ENCODE data around the gene RAP1GAP2.
"Not testable (repeated sequence)": the region's sequence is repeated elsewhere in the genome, so short reads cannot be mapped to it uniquely, and the experiment has no call there.

Gene RAP1GAP2

GRCh38 chr17:2889256-2889655 lies 93.0 kb downstream of the RAP1GAP2 start:
- no peak for DNase-seq

GRCh38 chr17:2890778-2891177 lies 94.5 kb downstream of the RAP1GAP2 start:
- not testable (repeated sequence) for DNase-seq

DNA sequence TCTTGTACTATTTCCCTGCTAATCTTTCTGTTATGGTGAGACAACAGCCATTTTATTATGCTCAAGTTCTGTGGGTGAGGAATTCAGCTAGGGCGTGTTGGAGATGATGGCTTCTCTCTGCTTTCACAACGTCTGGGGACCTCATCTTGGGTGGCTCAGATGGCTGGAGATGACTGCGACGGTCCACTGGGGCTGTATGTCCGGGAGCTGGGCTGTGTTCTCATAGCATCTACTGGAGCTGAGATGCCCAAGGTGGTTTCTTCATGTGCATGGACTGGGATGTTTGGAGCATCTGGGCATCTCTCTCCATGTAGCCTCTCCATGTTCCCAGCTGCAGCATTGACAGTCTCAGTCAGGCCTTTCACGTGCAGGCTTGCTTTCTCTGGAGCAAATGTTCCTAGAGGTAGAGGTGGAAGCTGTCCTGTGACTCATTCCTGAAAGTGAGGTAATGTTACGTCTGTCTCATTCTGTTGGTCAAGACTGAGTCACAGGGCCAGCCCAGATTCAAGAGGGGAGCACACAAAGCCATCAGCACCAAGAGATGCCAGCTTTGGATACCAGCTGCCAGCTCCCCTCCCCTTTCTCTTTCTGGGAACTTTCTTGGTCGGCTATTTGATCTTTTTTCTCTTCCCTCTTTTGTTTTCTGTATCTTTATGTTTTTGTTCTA lies 96.2 kb downstream of the RAP1GAP2 start:
- DNase-seq, result no peak

GRCh38 chr17:2893422-2893914 lies 97.2 kb downstream of the RAP1GAP2 start:
- DNase-seq, result no peak

DNA sequence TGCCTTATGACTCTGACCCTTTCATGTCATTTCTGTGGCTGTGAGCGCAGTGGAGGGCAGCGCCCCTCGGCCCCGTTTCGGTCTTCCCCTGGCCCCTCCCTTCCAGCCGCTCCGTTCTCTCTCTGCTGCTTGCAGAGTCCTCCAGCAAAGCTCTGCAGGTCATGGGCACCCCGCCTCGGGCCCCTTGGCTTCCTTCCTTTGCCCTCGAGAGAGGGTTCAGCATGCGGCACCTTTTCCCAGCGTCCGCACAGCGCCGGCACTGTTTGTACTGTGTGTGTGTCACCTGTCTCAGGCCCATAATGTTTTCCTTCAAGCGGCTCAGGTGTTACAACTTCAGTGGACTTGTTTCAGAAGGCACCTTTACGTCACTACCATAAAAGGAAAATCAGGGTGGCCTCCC lies 98.5 kb downstream of the RAP1GAP2 start:
- DNase-seq, result no peak

DNA sequence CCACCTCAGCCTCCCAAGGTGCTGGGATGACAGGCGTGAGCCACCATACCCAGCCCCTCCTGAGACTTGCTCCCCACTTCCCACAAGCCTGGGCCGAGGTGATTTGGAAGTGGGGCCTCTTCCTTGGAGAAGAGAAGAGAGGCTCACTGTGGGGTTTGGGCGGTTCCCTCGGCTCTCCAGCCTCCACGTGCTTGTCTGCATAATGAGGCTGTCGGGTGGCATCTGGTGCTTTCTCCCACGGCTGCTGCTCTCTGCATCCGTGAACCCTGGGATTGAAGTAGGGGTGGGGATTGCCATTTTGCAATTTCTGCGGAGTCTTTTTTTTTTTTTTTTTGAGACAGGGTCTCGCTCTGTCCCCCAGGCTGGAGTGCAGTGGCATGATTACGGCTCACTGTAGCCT lies 101.4 kb downstream of the RAP1GAP2 start:
- DNase-seq, result no peak

DNA sequence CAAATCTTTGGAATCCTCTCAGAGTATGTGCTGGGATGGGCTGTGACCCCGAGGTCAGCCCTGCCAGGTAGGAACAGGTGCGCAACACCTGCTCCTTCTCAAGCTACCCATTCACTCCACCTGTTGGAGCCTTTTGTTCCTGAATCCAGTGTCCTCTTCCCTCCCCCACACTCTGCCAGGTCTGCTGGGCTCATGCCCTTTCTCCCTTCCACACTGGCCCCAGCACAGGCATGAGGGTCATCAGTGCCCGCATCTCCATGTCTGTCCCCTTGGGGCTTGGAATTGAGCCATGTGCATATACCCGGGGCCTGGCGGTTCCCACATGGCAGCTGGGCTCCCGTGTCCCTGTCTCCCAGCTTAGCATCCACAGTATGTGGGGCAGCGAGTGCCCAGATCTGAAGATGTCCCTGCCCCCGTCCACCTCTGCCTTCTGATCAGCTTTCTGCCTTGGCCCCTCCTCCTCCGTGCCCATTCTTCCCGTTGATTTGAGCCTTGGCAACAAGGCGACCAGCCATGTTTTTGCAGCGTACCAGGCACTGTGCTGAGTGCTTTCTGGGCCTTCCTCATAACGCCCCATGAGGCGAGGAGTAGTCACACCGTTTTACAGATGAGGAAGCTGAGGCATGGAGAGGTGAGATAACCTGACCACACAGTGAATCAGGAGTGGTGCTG lies 102.2 kb downstream of the RAP1GAP2 start:
- DNase-seq, result no peak

DNA sequence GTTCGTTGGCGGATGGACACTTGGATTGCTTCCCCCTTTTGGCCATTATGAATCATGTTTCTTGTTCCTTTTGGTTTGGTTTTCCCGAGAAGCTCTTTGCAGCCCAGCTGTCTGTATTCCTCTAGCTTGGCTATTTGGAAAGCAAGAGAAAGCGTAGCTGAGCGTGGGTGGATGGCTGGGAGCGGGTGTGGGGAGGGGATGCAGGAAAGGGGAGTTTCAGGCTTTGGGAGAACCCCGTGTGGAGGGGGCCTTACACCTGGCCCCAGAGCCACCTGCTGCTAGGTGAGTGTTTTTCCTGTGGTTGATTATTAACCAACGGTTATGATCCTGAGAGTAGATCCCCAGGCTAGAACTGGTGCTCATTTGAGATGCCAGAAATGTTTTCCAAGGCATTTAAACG lies 103.7 kb downstream of the RAP1GAP2 start:
- no peak for DNase-seq

GRCh38 chr17:2900842-2901241 lies 104.6 kb downstream of the RAP1GAP2 start:
- no peak for DNase-seq

- DNase-seq, result no peak
Observed at GRCh38 chr17:2901582-2901981, 105.3 kb downstream of the RAP1GAP2 start.

GRCh38 chr17:2902546-2902945 lies 106.3 kb downstream of the RAP1GAP2 start:
- DNase-seq, result no peak

GRCh38 chr17:2903193-2903974 lies 107.1 kb downstream of the RAP1GAP2 start:
- DNase-seq, result no peak

GRCh38 chr17:2904135-2904534 lies 107.9 kb downstream of the RAP1GAP2 start:
- DNase-seq, result no peak

DNA sequence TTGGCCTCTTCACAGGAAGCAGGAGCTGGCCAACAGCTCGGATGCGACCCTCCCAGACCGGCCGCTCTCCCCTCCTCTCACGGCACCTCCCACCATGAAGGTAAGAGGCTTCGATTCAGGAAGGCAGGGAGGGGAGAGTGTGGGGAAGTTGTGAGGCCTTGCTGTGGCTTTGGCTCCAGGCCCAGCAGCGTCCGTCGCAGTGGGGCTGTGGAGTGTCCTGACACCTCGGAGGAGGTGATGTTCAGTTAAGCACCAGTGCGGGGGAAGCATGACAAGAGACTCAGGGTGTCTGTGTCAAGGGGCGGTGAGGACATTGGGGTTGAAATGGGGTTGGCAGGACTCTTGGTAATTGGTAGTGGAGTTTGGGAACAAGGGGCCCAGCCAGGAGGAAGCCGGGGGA lies 109.0 kb downstream of the RAP1GAP2 start:
- DNase-seq, result no peak

DNA sequence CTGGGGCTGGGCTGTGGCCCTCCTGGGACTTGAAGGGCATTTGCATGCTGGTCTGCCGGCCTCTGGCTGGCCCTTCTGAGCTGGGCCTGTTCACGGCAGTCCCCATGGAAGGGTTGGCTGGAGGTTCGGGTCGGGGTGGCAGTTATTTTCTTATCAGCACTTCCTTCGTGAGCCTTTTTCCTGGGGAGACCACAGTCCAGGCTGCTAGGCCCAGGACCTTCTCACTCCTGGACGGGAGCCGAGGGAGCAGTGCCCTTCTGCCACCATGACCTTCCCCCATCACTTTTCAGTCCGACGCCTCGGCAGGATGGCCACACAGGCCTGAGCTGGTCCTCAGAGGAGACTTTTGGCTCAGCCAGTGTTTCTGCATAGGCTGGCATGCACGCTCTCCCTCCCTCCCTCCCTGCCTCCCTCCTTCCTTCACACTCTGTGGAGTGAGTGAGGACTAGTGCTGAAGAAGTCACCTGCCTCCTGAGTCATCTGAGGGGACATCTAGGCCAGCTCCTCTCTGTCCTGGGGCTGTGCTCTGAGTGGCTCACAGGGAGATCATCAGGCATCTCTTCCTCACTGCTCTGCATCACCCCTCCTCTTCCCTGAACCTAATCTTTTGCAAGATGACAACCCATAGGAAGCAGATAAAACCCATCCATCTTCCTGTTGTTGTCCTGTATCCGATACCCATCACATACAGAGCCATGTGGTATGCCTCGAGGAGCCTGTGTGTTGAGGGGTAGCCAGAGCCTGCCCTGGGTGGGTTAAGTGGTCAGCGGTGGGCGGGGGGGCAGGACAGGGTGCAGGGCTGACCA lies 109.7 kb downstream of the RAP1GAP2 start:
- no peak for DNase-seq

- DNase-seq, result no peak
Observed at GRCh38 chr17:2906901-2907300, 110.7 kb downstream of the RAP1GAP2 start.

DNA sequence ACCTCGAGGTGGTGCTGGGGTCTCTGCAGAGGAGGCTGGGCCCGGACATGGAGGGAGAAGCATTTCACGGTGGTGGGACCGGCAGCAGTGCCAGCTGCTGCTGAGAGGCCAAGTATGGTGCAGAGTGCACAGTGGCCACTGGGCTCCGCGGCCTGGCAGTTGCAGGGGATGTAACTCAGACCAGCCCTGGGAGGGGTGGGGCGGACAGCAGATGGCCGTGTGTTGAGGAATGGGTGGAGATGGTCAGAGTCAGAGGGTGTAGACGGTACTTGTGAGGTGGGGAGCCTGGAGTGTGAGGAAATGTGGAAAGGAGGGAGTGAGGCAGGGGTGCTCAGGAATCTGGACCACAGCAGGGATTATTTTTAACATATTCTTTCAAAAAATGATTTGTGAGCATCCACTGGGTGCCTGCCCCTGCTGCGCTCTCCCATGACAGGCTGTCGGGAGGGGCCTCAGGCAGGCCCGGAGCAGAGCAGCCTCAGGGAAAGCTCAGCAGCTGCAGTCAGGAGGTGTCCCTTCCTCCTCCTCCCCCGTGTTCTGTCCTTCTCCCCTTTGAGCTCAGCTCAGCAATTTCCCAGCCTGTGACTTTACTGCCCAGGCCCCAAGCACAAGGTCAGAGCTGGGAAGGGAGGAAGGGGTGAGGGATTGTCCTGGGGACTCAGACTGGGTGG lies 113.1 kb downstream of the RAP1GAP2 start:
- DNase-seq, result no peak

- DNase-seq, result no peak
Observed at GRCh38 chr17:2909846-2910234, 113.6 kb downstream of the RAP1GAP2 start.

DNA sequence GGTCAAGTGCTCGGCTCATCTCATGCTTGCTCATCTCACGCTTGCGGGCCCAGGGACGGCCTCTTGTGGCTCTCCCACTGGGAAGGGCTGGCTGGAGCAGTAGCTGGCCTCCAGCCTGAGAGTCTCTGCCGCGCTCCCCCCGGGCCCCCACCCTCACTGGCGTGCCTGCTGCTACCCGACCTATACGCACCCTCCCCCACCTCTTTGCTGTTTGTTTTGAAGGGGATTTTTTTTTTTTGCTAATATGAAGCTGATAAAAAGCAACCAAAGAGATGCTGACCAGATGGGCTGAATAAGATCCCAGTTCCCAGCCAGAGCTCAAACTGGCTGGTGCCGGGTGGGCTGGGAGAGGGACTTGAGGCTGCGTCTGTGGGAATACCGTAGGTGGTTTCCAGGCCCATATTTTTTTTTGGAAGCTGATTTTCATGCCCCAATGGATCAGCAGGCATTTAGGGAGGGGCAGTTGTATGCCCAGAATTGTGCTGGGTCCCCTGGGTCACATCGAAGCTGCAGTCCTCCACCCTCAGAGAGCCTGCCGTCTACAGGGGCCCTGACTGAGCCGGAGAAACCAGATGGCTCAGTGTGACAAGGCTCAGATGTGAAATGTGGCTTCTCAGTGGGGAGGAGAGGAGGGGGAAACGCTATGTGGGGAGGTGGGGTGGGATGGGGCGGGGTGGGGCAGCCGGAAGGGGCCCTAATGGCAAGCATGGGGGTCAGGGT lies 115.0 kb downstream of the RAP1GAP2 start:
- DNase-seq, result no peak

- DNase-seq, result no peak
Observed at GRCh38 chr17:2911755-2912111, 115.5 kb downstream of the RAP1GAP2 start.

DNA sequence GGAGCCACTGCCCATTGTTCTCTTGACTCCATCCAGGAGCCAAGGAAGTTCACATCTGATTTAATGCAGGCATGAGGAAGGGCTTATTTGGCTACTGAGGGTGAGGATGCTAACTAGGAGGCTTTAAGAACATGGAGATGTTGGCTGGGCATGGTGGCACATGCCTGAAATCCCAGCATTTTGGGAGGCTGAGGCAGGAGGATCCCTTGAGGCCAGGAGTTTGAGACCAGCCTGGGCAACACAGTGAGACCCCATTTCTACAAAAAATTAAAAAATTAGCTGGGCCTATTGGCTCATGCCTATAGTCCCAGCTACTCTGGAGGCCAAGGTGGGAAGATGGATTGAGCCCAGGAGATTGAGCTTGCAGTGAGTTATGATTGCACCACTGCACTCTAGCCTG lies 116.5 kb downstream of the RAP1GAP2 start:
- DNase-seq, result no peak

DNA sequence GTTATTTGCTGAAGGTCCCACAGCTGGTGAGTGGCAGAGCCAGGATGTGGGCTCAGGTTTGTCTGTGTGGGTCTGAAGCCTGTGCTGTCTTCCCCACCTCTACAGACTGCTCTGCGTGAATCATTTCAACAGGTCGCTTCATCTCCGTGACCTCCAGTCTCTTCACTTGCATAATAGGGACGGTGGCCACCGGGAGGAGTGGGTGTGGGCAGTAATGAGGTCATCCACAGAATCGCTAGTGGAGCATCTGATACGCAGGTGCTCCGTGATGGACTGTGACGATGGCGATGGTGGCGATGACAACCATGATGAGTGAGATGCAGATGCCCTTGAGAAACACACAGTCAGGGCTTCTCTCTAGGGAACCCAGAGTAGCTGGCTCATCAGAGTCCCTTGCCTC lies 120.2 kb downstream of the RAP1GAP2 start:
- DNase-seq, result no peak

Measured in NCI-H345 (cell line).